ENCODE results near the gene BIRC6.
"Not testable (repeated sequence)": the region's sequence is repeated elsewhere in the genome, so short reads cannot be mapped to it uniquely, and the experiment has no call there.

Gene BIRC6

GRCh38 chr2:32369222-32369621 lies 12.4 kb downstream of the BIRC6 start:
- DNase-seq = no peak
- in situ Hi-C loops (cut with MboI; ENCODE audit: low pct_unique_long_range_greater_than_20kb, low sequenced_read_pairs) = no loop called here

- DNase-seq; in situ Hi-C loops (cut with MboI; ENCODE audit: low pct_unique_long_range_greater_than_20kb, low sequenced_read_pairs): not testable (repeated sequence)
Measured at GRCh38 chr2:32370942-32371341, 14.1 kb downstream of the BIRC6 start.

DNA sequence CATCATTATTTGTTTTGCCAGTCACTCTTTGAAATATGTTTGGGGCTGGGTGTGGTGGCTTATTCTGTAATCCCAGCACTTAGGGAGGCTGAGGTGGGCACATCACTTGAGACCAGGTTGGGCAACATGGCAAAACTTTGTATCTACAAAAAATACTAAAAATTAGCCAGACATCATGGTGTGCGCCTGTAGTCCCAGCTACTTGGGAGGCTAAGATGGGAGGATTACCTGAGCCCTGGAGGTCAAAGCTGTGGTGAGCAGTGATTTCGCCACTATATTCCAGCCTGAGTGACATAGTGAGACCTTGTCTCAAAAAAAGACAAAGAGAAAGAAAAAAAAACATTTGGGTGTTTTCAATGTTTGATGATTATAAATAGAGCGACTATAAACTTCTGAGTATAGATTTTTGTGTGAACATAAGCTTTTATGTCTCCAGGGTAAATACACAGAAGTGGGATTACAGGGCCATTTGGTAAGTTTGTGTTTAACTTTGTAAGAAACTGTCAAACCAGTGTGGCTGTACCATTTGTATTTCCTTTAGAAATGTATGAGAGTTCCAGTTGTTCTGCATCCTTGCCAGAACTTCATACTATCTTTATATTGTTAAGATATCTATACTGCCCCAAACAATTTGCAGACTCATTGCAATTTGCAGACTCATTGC lies 15.8 kb downstream of the BIRC6 start:
- in situ Hi-C loops (cut with MboI; ENCODE audit: low pct_unique_long_range_greater_than_20kb, low sequenced_read_pairs) = no loop called here
- DNase-seq = no peak

- in situ Hi-C loops (cut with MboI; ENCODE audit: low pct_unique_long_range_greater_than_20kb, low sequenced_read_pairs) = no loop called here
- DNase-seq = no peak
Measured at GRCh38 chr2:32375228-32375892, 18.5 kb downstream of the BIRC6 start.

GRCh38 chr2:32376756-32377155 lies 19.9 kb downstream of the BIRC6 start:
- in situ Hi-C loops (cut with MboI; ENCODE audit: low pct_unique_long_range_greater_than_20kb, low sequenced_read_pairs) = no loop called here
- DNase-seq = no peak

- no peak for DNase-seq
- in situ Hi-C loops (cut with MboI; ENCODE audit: low pct_unique_long_range_greater_than_20kb, low sequenced_read_pairs) = no loop called here
Measured at GRCh38 chr2:32377928-32378327, 21.1 kb downstream of the BIRC6 start.

DNA sequence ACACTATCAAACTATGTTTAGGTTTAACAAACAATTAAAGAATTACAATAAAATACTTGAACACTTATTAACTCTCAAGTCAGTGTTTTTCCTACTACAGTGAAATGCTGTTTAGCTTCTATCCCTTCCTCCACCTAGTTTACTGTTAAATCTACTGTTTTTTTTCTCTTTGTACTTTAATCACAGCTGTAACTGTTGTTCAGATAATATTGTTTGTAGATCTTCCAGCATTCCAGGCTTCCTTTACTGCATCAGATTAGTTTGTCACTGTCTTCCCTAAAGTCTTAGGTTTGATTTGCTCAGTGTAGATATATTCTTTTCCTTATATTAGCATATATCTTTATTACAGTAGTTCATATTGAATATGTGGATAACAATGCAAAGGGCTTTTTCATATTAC lies 22.5 kb downstream of the BIRC6 start:
- DNase-seq = no peak
- in situ Hi-C loops (cut with MboI; ENCODE audit: low pct_unique_long_range_greater_than_20kb, low sequenced_read_pairs) = no loop called here

GRCh38 chr2:32383858-32384257 lies 27.0 kb downstream of the BIRC6 start:
- no peak for DNase-seq
- in situ Hi-C loops (cut with MboI; ENCODE audit: low pct_unique_long_range_greater_than_20kb, low sequenced_read_pairs) = no loop called here

DNA sequence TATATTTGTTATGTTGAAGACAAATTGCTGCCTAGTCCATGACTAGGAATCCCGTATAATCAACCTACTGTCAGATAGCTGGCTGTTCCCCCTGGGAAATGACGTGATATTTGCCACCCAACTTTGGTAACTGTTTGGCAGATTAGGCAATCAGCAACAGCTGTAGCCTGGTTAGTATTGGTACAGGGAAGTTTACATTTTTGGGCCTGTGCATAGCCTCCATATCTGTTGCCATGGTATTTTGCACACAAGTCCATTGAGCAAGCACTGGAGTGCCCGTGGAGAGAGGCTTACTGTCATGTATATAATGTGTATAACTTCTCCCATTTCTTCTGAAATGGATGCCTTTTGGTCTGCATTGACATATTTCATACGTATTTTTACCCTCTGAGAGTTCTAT lies 27.7 kb downstream of the BIRC6 start:
- DNase-seq = no peak
- in situ Hi-C loops (cut with MboI; ENCODE audit: low pct_unique_long_range_greater_than_20kb, low sequenced_read_pairs) = no loop called here

DNA sequence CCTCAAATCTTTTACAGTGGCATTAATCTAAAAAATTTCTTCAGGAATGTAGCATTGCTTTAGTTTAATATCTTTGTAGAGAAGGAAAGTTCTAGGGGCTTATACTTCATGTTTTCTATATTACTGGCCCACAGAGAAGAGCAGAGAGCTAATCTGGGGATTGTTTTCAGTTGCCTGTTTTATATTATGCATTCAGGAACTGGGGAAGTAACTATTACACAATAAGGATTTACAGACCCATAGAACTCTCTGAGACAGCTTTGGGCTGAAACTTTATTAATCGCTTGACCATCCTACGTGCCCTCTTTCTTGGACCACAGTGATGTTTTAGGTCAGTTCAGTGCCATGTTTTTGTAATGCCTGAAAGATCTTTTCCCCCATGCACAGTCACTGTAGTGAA lies 29.9 kb downstream of the BIRC6 start:
- in situ Hi-C loops (cut with MboI; ENCODE audit: low pct_unique_long_range_greater_than_20kb, low sequenced_read_pairs) = no loop called here

DNA sequence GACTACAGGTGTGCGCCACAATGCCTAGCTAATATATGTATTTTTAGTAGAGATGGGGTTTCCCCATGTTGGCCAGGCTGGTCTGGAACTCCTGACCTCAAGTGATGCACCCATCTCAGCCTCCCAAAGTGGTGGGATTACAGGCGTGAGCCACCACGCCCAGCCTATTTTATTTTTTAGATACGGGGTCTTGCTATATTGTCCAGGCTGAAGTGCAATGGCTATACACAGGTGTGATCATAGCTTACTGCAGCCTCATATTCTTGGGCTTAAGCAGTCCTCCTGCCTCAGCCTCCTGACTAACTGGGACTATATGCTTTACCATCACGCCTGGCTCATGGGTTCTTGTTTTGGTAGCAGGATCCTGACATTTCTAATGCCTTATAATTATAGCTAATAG lies 42.4 kb downstream of the BIRC6 start:
- no peak for DNase-seq
- in situ Hi-C loops (cut with MboI; ENCODE audit: low pct_unique_long_range_greater_than_20kb, low sequenced_read_pairs) = no loop called here

More for the DNA sequence above, 29.9 kb downstream of the BIRC6 start:
- DNase-seq = no peak

GRCh38 chr2:32402091-32402490 lies 45.3 kb downstream of the BIRC6 start:
- no peak for DNase-seq
- in situ Hi-C loops (cut with MboI; ENCODE audit: low pct_unique_long_range_greater_than_20kb, low sequenced_read_pairs) = no loop called here

DNA sequence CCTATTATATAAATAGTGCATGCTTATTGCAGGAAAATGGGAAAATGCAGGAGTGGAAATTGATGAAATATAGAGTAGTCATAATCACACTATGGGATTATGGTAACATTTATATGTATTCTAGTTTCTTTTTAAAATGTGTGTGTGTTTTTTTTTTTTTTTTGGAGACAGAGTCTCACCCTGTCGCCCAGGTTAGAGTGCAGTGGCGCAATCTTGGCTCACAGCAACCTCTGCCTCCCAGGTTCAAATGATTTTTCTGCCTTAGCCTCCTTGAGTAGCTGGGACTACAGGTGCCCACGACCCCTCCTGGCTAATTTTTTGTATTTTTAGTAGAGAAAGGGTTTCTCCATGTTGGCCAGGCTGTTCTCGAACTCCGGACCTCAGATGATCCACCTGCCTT lies 47.0 kb downstream of the BIRC6 start:
- DNase-seq = no peak
- in situ Hi-C loops (cut with MboI; ENCODE audit: low pct_unique_long_range_greater_than_20kb, low sequenced_read_pairs) = no loop called here

GRCh38 chr2:32404691-32405090 lies 47.9 kb downstream of the BIRC6 start:
- no peak for DNase-seq
- in situ Hi-C loops (cut with MboI; ENCODE audit: low pct_unique_long_range_greater_than_20kb, low sequenced_read_pairs) = no loop called here

GRCh38 chr2:32416519-32416918 lies 59.7 kb downstream of the BIRC6 start:
- DNase-seq = no peak
- in situ Hi-C loops (cut with MboI; ENCODE audit: low pct_unique_long_range_greater_than_20kb, low sequenced_read_pairs) = no loop called here

DNA sequence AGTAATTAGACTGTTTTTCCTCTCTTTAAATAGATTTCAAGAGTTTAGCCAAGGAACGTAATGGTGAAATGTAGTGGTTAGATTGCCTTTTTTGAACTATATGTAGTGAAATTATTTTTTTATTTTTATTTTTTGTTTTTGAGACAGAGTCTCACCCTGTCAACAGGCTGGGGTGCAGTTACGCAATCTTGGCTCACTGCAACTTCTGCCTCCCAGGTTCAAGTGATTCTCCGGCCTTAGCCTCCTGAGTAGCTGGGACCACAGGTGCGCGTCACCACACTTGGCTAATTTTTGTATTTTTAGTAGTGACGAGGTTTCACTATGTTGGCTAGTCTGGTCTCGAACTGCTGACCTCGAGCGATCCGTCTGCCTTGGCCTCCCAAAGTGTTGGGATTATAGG lies 60.8 kb downstream of the BIRC6 start:
- in situ Hi-C loops (cut with MboI; ENCODE audit: low pct_unique_long_range_greater_than_20kb, low sequenced_read_pairs) = no loop called here
- DNase-seq = no peak

DNA sequence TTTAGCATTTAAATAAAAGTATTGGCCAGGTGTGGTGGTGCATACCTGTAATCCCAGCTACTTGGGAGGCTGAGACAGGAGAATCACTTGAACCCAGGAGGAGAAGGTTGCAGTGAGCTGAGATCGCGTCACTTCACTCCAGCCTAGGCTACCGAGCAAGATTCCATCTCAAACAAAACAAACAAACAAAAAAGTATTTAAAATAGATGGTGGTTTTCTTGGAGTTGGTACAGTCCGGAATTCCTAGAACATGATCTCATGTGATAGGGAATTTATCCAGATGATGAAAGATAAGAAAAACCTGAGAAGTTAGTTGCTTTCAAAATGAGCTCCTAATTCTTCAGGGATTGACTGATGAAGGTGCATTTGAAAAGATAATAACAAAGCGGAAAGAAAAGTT lies 62.0 kb downstream of the BIRC6 start:
- in situ Hi-C loops (cut with MboI; ENCODE audit: low pct_unique_long_range_greater_than_20kb, low sequenced_read_pairs) = no loop called here
- DNase-seq = no peak

GRCh38 chr2:32422133-32422532 lies 65.3 kb downstream of the BIRC6 start:
- no peak for DNase-seq
- in situ Hi-C loops (cut with MboI; ENCODE audit: low pct_unique_long_range_greater_than_20kb, low sequenced_read_pairs) = no loop called here

DNA sequence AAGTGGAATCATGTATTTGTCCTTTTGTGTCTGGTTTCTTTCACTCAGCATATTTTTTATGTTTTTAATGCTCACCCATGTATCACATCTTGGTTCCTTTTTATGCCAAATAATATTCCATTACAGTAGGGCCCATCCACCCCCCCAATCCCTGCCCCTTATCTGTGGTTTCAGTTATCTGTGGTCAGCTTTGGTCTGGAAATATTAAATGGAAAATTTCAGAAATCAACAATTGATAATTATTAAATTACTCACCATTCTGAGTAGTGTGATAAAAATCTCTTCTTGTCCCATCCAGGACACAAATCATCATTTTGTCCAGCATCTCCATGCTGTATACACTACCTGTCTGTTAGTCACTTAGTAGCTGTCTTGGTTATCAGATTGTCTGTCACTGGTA lies 66.7 kb downstream of the BIRC6 start:
- DNase-seq = no peak

GRCh38 chr2:32424739-32425138 lies 67.9 kb downstream of the BIRC6 start:
- DNase-seq = no peak
- in situ Hi-C loops (cut with MboI; ENCODE audit: low pct_unique_long_range_greater_than_20kb, low sequenced_read_pairs) = no loop called here

More for the DNA sequence above, 66.7 kb downstream of the BIRC6 start:
- in situ Hi-C loops (cut with MboI; ENCODE audit: low pct_unique_long_range_greater_than_20kb, low sequenced_read_pairs) = no loop called here

- in situ Hi-C loops (cut with MboI; ENCODE audit: low pct_unique_long_range_greater_than_20kb, low sequenced_read_pairs) = no loop called here
- DNase-seq = no peak
Measured at GRCh38 chr2:32425719-32426141, 68.9 kb downstream of the BIRC6 start.

Measured in KBM-7 (cell line).